Spleen (tissue), 11 donors: Measurements from ENCODE around the gene PEPD. TPM values are rescaled to one million over a fixed set of nuclear protein-coding genes. Genes with fewer than 3 reads are reported as not detected.

ENCODE experiments used
- DNase-seq: peaks from one replicate; pipeline ENCODE4 v3.0.0-alpha.2; 2020
- H3K27ac ChIP-seq, 8 donors: fragments of 200-600 bp; sonication (generic) in 7 of 8; 1 replicate in 4 of 8; 2 replicates in 4 of 8; pipeline versions ENCODE4 v1.5.0 to v1.8.0; 2016 to 2021; ENCODE audit warnings: inconsistent platforms in 4 of 8, mild to moderate bottlenecking in 4 of 8, moderate library complexity in 1 of 8
- H3K27me3 ChIP-seq, 7 donors: fragments of 200-600 bp; sonication (generic) in 6 of 7; replicated peaks in 1 of 7; 1 replicate in 4 of 7; 2 replicates in 3 of 7; pipeline versions ENCODE4 v1.5.0 to v1.8.0; 2016 to 2021; ENCODE audit warnings: inconsistent platforms in 3 of 7, mild to moderate bottlenecking in 1 of 7
- H3K36me3 ChIP-seq, 6 donors: fragments of 200-600 bp; sonication (generic) in 5 of 6; 1 replicate in 4 of 6; 2 replicates in 2 of 6; pipeline versions ENCODE4 v1.5.0 to v1.8.0; 2016 to 2021; ENCODE audit warnings: inconsistent platforms in 2 of 6
- H3K4me1 ChIP-seq, 6 donors: fragments of 200-600 bp; sonication (generic) in 5 of 6; 1 replicate in 3 of 6; 2 replicates in 3 of 6; pipeline versions ENCODE4 v1.5.0 to v1.8.0; 2016 to 2021; ENCODE audit warnings: inconsistent platforms in 3 of 6
- H3K4me3 ChIP-seq, 8 donors: fragments of 200-600 bp; sonication (generic) in 7 of 8; 1 replicate in 4 of 8; 2 replicates in 4 of 8; pipeline versions ENCODE4 v1.5.0 to v1.8.0; 2016 to 2021; ENCODE audit warnings: inconsistent platforms in 4 of 8, mild to moderate bottlenecking in 4 of 8, moderate library complexity in 2 of 8
- H3K9me3 ChIP-seq, 8 donors: fragments of 200-600 bp; sonication (generic) in 7 of 8; 1 replicate in 4 of 8; 2 replicates in 4 of 8; pipeline versions ENCODE4 v1.5.0 to v1.8.0; 2016 to 2021; ENCODE audit warnings: inconsistent platforms in 4 of 8
- CTCF ChIP-seq, 11 experiments: fragments of 200-600 bp in 7 of 11; fragments of 450-650 bp in 4 of 11; sonication (generic) in 4 of 11; IDR thresholded peaks in 8 of 11; conservative IDR thresholded peaks in 3 of 11; 1 replicate in 7 of 11; 2 replicates in 4 of 11; pipeline versions ENCODE4 v1.4.0 to v1.8.0; 2016 to 2021; ENCODE audit warnings: antibody characterized with exemption in 11 of 11, inconsistent platforms in 4 of 11, mild to moderate bottlenecking in 1 of 11
- POLR2A ChIP-seq, 3 donors: fragments of 450-650 bp; IDR thresholded peaks; one replicate each; pipeline ENCODE4 v1.5.1; 2017; ENCODE audit warnings: antibody characterized with exemption in 3 of 3, mild to moderate bottlenecking in 1 of 3
- POLR2AphosphoS5 ChIP-seq, 3 donors: sonication (generic); formaldehyde crosslinking; IDR thresholded peaks; one replicate each; pipeline ENCODE4 v1.5.1; 2017; ENCODE audit warnings: antibody characterized with exemption in 3 of 3
- WGBS, 5 donors: extraction: QIAGEN DNeasy Blood & Tissue Kit in 3 of 5; methylation state at CpG; one replicate each; pipeline versions ENCODE4 v1.1.5 to v1.1.7; 2013 to 2018; 5-methylcytosine and 5-hydroxymethylcytosine counted together
- intact Hi-C: fragments of 100-400 bp; cut with DNase I; formaldehyde crosslinking; loops from one replicate; pipeline ENCODE4 v1.15.0; 2023; ENCODE audit warnings: low total_unique reads
- polyA plus RNA-seq, 3 donors: library from polyadenylated mRNA; stranded (reverse); fragments of 200-250 nt; gene quantifications; one replicate each; pipeline ENCODE4 v1.2.1, GENCODE V29; 2013
- total RNA-seq, 7 donors: library from RNA; depleted of rRNA in 3 of 7; stranded (reverse); fragments of >200 nt in 3 of 7; fragmentation: NEBNext Ultra II Directional in 4 of 7; extraction: Animal tissue kit (Norgen Biotek cat#: 25700) in 4 of 7; gene quantifications; one replicate each; pipeline versions ENCODE4 v1.1.0 to v1.2.1, GENCODE V29; 2016 to 2021
- donor health status: healthy with polysubstance abuse.
- donor health status: DM: no; HTN: no; CAD: no; lungs with moderate emphysema.
- donor health status: DM: no; HTN: no; CAD: no.
- donor health status: Bipolar disorder and iron deficiency.
- donor health status: healthy.
- donor health status: DM: no; HTN: no; CAD: no.
- donor health status: DM: yes; HTN: yes; CAD: no.

PEPD gene
- total and polyA plus RNA-seq, 10 donors = 38.4 to 98.3 (median 69.8) TPM

DNA sequence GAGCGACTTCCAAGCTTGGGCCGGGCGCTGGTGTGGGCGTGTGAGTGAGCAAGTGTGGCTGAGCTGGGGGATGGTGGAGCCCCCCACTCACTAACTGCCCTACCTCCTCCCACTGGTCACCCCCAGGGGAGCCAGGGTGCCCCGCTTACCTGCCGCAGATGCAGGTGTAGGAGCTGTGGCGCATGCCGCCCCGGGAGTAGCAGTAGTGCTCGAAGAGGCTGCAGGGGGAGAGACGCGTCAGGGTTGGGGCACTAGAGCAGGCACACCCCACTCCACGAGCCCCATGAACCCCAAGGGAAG, 108.2 kb downstream of the PEPD start:
- peaks cover 0 to 10% (median 6%) of the 10 kb centered on the region in 6 donors for H3K4me1 ChIP-seq
- intact Hi-C loops = no loop called here
- DNase-seq = no peak

GRCh38 chr19:33412601-33413425, 108.8 kb downstream of the PEPD start:
- Histone ChIP-seq H3K27me3 (no peaks in the 10 kb centered on the region), H3K27ac (no peak overlapping the region), H3K4me1 (peaks cover 0 to 12% (median 6%) of the 10 kb centered on the region in 6 donors), H3K9me3 (no peaks in the 10 kb centered on the region), H3K4me3 (no peak overlapping the region), H3K36me3 (peaks cover 0 to 39% (median 13%) of the 10 kb centered on the region in 6 donors)
- intact Hi-C loops = no loop called here
- WGBS, 5 donors = 85 to 94% (median 90%) methylated on average over 16 to 18 of the region's 18 CpGs
- no peak for DNase-seq
- no peak for TF ChIP-seq POLR2AphosphoS5 (IDR thresholded peaks at IDR 0.05)
- no peak for TF ChIP-seq POLR2A (IDR thresholded peaks at IDR 0.05)
- TF ChIP-seq CTCF (IDR thresholded peaks at IDR 0.05 in 8 of 11, conservative IDR thresholded peaks at IDR 0.05 in 3 of 11) = no peak

More for the DNA sequence above, 108.2 kb downstream of the PEPD start:
- no peak overlapping the region for H3K27ac ChIP-seq
- TF ChIP-seq CTCF (IDR thresholded peaks at IDR 0.05 in 8 of 11, conservative IDR thresholded peaks at IDR 0.05 in 3 of 11) = no peak
- WGBS, 5 donors = 92 to 96% (median 95%) methylated on average over 10 to 13 of the region's 13 CpGs
- H3K9me3 ChIP-seq = no peaks in the 10 kb centered on the region
- H3K4me3 ChIP-seq = no peak overlapping the region
- H3K36me3 ChIP-seq = peaks cover 0 to 34% (median 13%) of the 10 kb centered on the region in 6 donors
- H3K27me3 ChIP-seq = no peaks in the 10 kb centered on the region

- intact Hi-C loops = no loop called here
- Histone ChIP-seq H3K27ac (no peak overlapping the region), H3K4me1 (peaks cover 0 to 13% (median 6%) of the 10 kb centered on the region in 6 donors), H3K27me3 (no peaks in the 10 kb centered on the region), H3K4me3 (no peak overlapping the region), H3K9me3 (no peaks in the 10 kb centered on the region), H3K36me3 (peaks cover 0 to 40% (median 13%) of the 10 kb centered on the region in 6 donors)
- TF ChIP-seq CTCF (IDR thresholded peaks at IDR 0.05 in 8 of 11, conservative IDR thresholded peaks at IDR 0.05 in 3 of 11) (no peak), POLR2A (IDR thresholded peaks at IDR 0.05) (no peak), POLR2AphosphoS5 (IDR thresholded peaks at IDR 0.05) (no peak)
- 92 to 95% (median 93%) methylated on average over 15 to 20 of the region's 20 CpGs for WGBS, 5 donors
- DNase-seq = no peak
Measured at GRCh38 chr19:33411621-33412180, 109.9 kb downstream of the PEPD start.

GRCh38 chr19:33410915-33411401, 110.6 kb downstream of the PEPD start:
- no peaks in the 10 kb centered on the region for H3K27me3 ChIP-seq
- DNase-seq = no peak
- peaks cover 0 to 6% (median 0%) of the 10 kb centered on the region in 6 donors for H3K4me1 ChIP-seq
- no peaks in the 10 kb centered on the region for H3K9me3 ChIP-seq
- WGBS, 5 donors = 85 to 92% (median 89%) methylated on average over 15 to 21 of the region's 21 CpGs
- H3K4me3 ChIP-seq = no peak overlapping the region
- TF ChIP-seq CTCF (IDR thresholded peaks at IDR 0.05 in 8 of 11, conservative IDR thresholded peaks at IDR 0.05 in 3 of 11) (no peak), POLR2A (IDR thresholded peaks at IDR 0.05) (no peak), POLR2AphosphoS5 (IDR thresholded peaks at IDR 0.05) (no peak)
- H3K36me3 ChIP-seq = peaks cover 0 to 44% (median 13%) of the 10 kb centered on the region in 6 donors
- H3K27ac ChIP-seq = no peak overlapping the region
- intact Hi-C loops = no loop called here
